Ovary (tissue), 3 donors: ENCODE measurements around the gene FAM47E.

Source experiments
- CTCF ChIP-seq, 3 donors: fragments of 450-650 bp in 2 of 3; fragments of 200-600 bp in 1 of 3; IDR thresholded peaks; one replicate each; pipeline versions ENCODE4 v1.5.1 to v1.8.0; 2016 to 2022; ENCODE audit warnings: antibody characterized with exemption in 3 of 3, mild to moderate bottlenecking in 1 of 3
- POLR2A ChIP-seq: fragments of 450-650 bp; IDR thresholded peaks from one replicate; pipeline ENCODE4 v1.6.1; 2017; ENCODE audit warnings: antibody characterized with exemption, mild to moderate bottlenecking, moderate library complexity
- donor health status: DM: no; HTN: no; CAD: no.

DNA sequence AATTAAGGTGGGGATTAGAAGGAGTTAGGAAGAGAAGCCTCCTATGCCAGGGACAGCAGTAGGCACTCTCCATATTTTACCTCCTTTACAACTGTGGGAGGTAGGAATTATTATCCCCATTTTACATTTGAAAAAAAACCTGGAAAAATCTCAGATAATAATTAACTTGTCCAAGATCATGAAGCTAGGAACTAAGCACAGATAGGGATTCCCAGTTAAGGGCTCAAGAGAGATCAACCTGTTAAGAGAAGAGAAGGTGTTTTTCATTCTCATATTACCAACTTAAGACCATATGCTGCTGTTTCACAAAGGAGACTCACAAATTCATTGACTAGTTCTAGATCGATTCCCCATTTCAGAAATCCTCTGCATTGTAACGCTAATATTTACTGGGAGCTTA lies 16.1 kb upstream of the FAM47E start:
- TF ChIP-seq POLR2A, result no peak
- TF ChIP-seq CTCF (IDR thresholded peaks at IDR 0.05), result no peak
